HG03175 (cell line): ENCODE results near the gene ATP8B1.
"Not testable (repeated sequence)": the region's sequence is repeated elsewhere in the genome, so short reads cannot be mapped to it uniquely, and the experiment has no call there.

Source experiments
- ATAC-seq: cut with Tn5 transposase; IDR thresholded peaks from one replicate; pipeline ENCODE4 v1.9.1; 2021; ENCODE audit warnings: mild to moderate bottlenecking, moderate library complexity; ENCODE audit not compliant: unreplicated experiment

Gene ATP8B1

GRCh38 chr18:57803103-57803969, at the start of gene ATP8B1:
Gene ATP8B1, minus strand, starts transcription at chr18:57803315. Its CDS starts 71,508 bp downstream, at chr18:57731807.
- peak; percentile 59 for ATAC-seq

DNA sequence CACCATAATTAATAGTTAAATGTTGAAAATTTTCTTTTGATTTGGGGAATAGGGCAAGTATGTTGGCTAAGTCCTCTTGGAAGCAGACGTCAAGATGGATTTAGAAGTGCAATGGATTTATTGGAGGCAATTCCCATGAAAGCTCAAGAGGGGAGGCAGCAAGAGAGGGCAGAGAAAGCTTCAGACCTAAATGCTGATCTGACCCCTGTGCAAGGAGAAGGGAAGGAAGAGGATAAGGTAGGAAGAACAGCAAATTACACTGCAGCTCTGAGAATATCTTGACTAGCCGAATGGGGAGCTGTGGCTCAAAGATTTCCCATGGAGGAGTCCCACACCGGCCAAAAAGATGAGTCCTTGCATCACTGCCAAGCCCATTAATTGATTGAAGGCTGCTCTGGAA, 46.9 kb upstream of the ATP8B1 start:
- no peak for ATAC-seq

- ATAC-seq = not testable (repeated sequence)
Measured at GRCh38 chr18:57848374-57848773, 45.3 kb upstream of the ATP8B1 start.

DNA sequence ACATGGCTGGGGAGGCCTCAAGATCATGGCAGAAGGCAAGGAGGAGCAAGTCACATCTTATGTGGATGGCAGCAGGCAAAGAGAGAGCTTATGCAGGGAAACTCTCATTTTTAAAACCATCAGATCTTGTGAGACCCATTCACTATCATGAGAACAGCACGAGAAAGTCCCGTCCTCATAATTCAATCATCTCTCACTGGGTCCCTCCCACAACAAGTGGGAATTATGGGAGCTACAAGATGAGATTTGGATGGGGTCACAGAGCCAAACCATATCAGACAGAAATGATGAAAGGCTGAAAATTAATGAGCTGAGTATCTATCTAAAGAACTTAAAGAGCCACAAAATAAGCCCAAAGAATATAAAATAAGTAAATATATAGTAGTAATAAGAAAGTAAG, 44.3 kb upstream of the ATP8B1 start:
- ATAC-seq = not testable (repeated sequence)

- ATAC-seq = no peak
Measured at GRCh38 chr18:57846258-57846657, 43.1 kb upstream of the ATP8B1 start.

- no peak for ATAC-seq
Measured at GRCh38 chr18:57845605-57846074, 42.5 kb upstream of the ATP8B1 start.

DNA sequence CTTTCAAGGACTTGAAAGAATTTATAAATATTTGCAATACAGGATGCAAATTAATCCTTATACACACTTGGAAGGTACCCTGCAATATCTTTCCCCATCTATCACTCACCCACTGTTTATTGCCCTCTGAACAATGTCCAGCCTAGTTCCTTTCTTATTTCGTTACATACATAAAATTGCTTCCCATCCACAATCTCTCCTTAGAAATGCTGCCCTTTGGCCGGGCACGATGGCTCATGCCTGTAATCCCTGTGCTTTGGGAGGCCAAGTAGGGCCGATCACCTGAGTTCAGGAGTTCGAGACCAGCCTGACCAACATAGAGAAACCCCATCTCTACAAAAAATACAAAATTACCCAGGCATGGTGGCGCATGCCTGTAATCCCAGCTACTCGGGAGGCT, 41.2 kb upstream of the ATP8B1 start:
- no peak for ATAC-seq

DNA sequence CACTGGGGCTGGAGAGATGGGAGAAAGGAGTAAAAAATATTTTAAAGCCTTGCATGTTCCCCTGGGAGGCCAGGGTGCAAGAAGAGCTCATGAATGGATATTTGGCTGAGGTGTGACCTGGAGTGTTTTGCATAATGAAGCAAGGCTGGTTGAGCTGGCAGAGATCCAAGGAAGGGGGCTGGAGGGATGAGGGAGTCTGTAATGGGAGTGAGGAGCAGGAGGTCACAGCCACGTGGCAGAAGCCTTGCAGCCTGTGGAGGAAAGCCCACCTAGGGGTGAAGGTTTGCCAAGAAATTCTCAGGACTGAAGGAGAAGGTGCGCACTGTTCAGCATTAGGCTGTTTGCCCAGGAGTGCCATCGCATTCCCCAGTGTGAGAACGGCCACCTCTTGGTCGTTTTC, 40.3 kb upstream of the ATP8B1 start:
- no peak for ATAC-seq

DNA sequence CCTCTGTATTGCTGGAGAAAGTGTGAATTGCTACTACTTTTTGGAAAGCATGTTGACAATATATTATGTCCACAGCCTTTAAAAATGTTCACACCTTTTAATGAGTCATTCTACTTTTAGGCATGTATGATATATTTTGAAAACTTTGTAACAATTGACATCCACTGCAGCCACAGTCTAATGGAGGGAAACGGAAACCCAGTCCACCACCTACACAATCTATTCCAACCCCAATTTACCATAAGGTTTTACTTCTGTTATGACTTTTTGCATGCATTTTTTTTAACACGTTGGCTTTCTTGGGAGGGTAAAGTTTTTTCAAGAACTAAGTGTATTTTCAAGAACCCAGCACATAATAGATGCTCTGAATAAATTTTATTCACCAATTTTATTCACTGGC, 38.5 kb upstream of the ATP8B1 start:
- peak; percentile 53 for ATAC-seq

DNA sequence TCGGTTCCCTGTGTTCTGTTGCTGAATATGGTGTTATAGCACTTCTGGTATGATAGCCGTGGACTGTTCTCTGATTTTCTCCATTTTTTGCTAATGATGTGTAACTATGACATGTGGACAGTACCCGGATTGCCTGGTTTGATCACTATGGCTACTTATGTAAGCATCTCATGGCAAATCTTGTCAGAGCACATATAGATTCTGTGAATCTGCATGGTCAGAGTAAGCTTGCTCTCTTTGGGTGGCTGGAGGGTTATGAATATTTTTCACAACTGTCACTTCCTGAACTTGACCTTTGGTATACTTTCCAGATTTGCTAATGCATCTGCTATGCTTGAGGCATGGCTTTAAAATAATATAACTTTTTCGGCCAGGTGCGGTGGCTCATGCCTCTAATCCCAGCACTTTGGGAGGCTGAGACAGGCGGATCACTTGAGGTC, 36.8 kb upstream of the ATP8B1 start:
- ATAC-seq = no peak

GRCh38 chr18:57837917-57838548, 34.9 kb upstream of the ATP8B1 start:
- ATAC-seq = peak; percentile 79

GRCh38 chr18:57836557-57836956, 33.4 kb upstream of the ATP8B1 start:
- no peak for ATAC-seq

DNA sequence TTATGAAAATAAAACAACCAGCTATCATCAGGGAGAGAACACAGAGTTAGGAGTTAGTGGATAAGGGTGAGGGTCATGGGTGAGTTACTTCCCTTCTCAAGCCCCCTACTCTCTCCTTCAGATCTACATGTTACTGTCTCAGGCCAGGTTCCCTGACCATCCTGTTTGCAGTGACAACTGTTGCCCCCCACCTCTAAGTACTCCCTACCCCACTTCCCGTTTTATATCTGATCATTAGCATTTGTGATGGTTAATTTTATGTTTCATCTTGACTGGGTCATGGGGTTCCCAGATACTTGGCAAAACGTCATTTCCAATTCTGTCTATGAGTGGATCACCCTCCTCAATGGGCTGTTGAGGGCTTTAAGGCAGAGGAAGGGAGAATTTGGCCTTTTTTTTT, 32.8 kb upstream of the ATP8B1 start:
- ATAC-seq = no peak

GRCh38 chr18:57834616-57835015, 31.5 kb upstream of the ATP8B1 start:
- no peak for ATAC-seq

- ATAC-seq = peak; percentile 57
Measured at GRCh38 chr18:57833441-57834101, 30.5 kb upstream of the ATP8B1 start.

DNA sequence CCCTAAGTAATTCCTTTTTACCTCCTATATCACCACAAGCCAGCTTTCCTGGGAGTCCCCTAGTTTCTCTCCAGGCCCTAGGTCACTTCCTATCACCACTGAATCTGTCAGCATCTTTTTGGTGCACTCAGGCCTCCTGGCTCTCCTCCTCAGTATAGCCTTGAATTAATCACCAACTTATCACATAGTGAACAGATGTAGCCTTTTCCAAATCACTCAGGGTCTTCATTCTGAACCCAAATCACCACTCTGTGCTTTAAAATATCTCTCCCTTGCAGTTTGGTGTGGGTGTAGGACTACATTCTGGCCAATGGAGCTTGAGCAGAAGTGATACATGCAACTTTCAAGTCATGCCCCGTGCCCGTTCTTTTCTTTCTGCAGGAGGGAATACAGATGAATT, 29.6 kb upstream of the ATP8B1 start:
- ATAC-seq = no peak

DNA sequence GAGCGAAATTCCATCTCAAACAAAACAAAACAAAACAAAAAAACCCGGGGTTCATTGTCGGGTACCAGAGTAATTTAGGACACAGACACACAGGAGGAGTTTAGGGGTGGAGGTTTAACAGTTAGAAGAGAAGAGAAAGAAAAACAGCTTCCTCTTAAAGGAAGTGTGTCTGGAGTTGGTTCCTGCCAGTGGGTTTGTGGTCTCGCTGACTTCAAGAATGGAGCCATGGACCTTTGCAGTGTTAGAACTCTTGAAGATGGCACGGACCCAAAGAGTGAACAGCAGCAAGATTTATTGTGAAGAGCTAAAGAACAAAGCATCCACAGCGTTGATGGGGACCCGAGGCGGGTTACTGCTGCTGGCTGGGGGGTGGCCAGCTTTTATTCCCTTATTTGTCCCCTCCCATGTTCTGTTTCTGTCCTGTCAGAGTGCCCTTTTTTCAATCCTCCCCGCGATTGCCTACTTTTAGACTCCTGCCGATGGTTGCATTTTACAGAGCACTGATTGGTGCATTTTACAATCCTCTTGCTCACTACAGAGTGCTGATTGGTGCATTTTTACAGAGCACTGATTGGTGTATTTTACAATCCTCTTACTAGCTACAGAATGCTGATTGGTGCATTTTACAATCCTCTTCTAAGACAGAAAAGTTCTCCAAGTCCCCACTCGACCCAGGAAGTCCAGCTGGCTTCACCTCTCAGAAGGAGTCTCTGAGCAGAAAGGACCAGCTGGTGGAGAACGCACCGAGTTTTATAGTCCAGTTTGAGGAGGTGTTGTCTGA, 28.7 kb upstream of the ATP8B1 start:
- ATAC-seq = no peak

- ATAC-seq = no peak
Measured at GRCh38 chr18:57827646-57828045, 24.5 kb upstream of the ATP8B1 start.

DNA sequence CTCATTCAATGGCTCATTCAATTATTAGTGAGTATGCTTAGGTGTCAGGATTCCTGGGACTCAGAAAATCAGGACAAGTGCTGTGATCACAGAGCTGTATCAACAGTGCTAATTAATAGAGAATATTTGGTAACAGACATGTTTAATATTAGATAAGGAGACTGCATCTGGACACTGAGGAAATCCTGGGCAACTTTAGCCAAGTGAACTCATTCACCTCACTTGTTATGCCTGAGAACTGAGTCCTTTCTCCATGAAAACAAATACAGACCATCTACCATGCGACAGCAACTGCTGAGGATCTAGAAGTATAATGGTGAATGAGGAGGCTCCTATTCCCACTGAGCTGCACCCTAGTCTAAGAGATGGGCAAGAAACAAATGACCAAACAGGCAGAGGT, 23.1 kb upstream of the ATP8B1 start:
- no peak for ATAC-seq

DNA sequence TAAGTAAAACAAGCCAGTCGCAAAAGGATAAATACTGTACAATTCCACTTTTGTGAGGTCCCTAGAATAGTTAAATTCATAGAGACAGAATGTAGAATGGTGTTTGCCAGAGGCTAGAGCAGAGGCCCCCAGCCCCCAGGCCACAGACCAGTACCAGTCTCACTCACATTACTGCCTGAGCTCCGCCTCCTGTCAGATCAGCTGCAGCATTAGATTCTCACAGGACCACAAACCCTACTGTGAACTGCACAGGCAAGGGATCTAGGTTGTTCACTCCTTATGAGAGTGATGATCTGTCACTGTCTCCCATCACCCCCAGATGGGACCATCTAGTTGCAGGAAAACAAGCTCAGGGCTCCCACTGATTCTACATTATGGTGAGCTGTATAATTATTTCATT, 17.5 kb upstream of the ATP8B1 start:
- not testable (repeated sequence) for ATAC-seq
